Trophoblast cell (in vitro differentiated cells and primary cell): ENCODE measurements around the gene ADAMTSL5.
"Not testable (repeated sequence)": the region's sequence is repeated elsewhere in the genome, so short reads cannot be mapped to it uniquely, and the experiment has no call there.

Experiments
- DNase-seq, 2 donors: peaks; one replicate each; pipeline ENCODE4 v3.0.0-alpha.2; 2016
- H2AFZ ChIP-seq: 2 replicates; pipeline ENCODE4 v1.6.1; 2013; ENCODE audit warnings: low read length, moderate library complexity, mild to moderate bottlenecking; ENCODE audit not compliant: insufficient read depth, poor library complexity
- H2AK5ac ChIP-seq: 2 replicates; pipeline ENCODE4 v1.6.1; 2013; ENCODE audit warnings: mild to moderate bottlenecking, low read length
- H2BK120ac ChIP-seq: 2 replicates; pipeline ENCODE4 v1.6.1; 2013; ENCODE audit warnings: low read length, mild to moderate bottlenecking, moderate library complexity; ENCODE audit not compliant: insufficient read depth, poor library complexity
- H2BK12ac ChIP-seq: 2 replicates; pipeline ENCODE4 v1.6.1; 2013; ENCODE audit warnings: mild to moderate bottlenecking, low read length, moderate library complexity
- H2BK5ac ChIP-seq: 2 replicates; pipeline ENCODE4 v1.6.1; 2013; ENCODE audit warnings: low read length, low read depth, moderate library complexity, mild to moderate bottlenecking; ENCODE audit not compliant: poor library complexity
- H3K14ac ChIP-seq: 2 replicates; pipeline ENCODE4 v1.6.1; 2013; ENCODE audit warnings: mild to moderate bottlenecking, low read length
- H3K18ac ChIP-seq: 2 replicates; pipeline ENCODE4 v1.6.1; 2013; ENCODE audit warnings: mild to moderate bottlenecking, low read length
- H3K23ac ChIP-seq: 2 replicates; pipeline ENCODE4 v1.6.1; 2013; ENCODE audit warnings: low read length
- H3K27ac ChIP-seq: 2 replicates; pipeline ENCODE4 v1.5.1; 2013; ENCODE audit warnings: low read depth, mild to moderate bottlenecking, inconsistent platforms, low read length, moderate library complexity
- H3K27me3 ChIP-seq: 2 replicates; pipeline ENCODE4 v1.6.1; 2013; ENCODE audit warnings: inconsistent platforms, mild to moderate bottlenecking, low read length, moderate library complexity; ENCODE audit not compliant: insufficient read depth
- H3K36me3 ChIP-seq, 2 experiments: 1 replicate in 1 of 2; 2 replicates in 1 of 2; pipeline ENCODE4 v1.6.1; 2013; ENCODE audit warnings: low read length in 2 of 2, mild to moderate bottlenecking in 2 of 2, moderate library complexity in 1 of 2; ENCODE audit not compliant: insufficient read depth in 2 of 2, control insufficient read depth in 1 of 2
- H3K4ac ChIP-seq: 2 replicates; pipeline ENCODE4 v1.6.1; 2013; ENCODE audit warnings: low read depth, mild to moderate bottlenecking, low read length, moderate library complexity
- H3K4me1 ChIP-seq, 2 experiments: 1 replicate in 1 of 2; 2 replicates in 1 of 2; pipeline ENCODE4 v1.6.1; 2013; ENCODE audit warnings: low read length in 2 of 2, mild to moderate bottlenecking in 2 of 2, moderate library complexity in 1 of 2; ENCODE audit not compliant: insufficient read depth in 2 of 2, control insufficient read depth in 1 of 2
- H3K4me2 ChIP-seq: 2 replicates; pipeline ENCODE4 v1.6.1; 2013; ENCODE audit warnings: inconsistent platforms, mild to moderate bottlenecking, low read length, moderate library complexity
- H3K4me3 ChIP-seq: 2 replicates; pipeline ENCODE4 v1.5.1; 2013; ENCODE audit warnings: mild to moderate bottlenecking, low read depth, low read length, inconsistent platforms
- H3K79me1 ChIP-seq: one replicate; pipeline ENCODE4 v1.6.1; 2013; ENCODE audit warnings: low read length
- H3K79me2 ChIP-seq: 2 replicates; pipeline ENCODE4 v1.6.1; 2013; ENCODE audit warnings: low read length, mild to moderate bottlenecking; ENCODE audit not compliant: control insufficient read depth, insufficient read depth, poor library complexity
- H3K9ac ChIP-seq: 2 replicates; pipeline ENCODE4 v1.6.1; 2013; ENCODE audit warnings: mild to moderate bottlenecking, low read length
- H3K9me3 ChIP-seq: 2 replicates; pipeline ENCODE4 v1.6.1; 2013; ENCODE audit warnings: low read depth, mild to moderate bottlenecking, control low read depth, inconsistent platforms, low read length; ENCODE audit not compliant: insufficient read depth
- H4K12ac ChIP-seq: 2 replicates; pipeline ENCODE4 v1.6.1; 2013; ENCODE audit warnings: low read depth, mild to moderate bottlenecking, low read length, moderate library complexity
- H4K8ac ChIP-seq: 2 replicates; pipeline ENCODE4 v1.6.1; 2013; ENCODE audit warnings: low read depth, mild to moderate bottlenecking, low read length, moderate library complexity
- H4K91ac ChIP-seq: one replicate; pipeline ENCODE4 v1.6.1; 2013; ENCODE audit warnings: low read depth, mild to moderate bottlenecking, low read length, moderate library complexity
- WGBS: extraction: QIAGEN DNeasy Blood & Tissue Kit; methylation state at CpG from one replicate; pipeline ENCODE4 v1.1.7; 2013; ENCODE audit warnings: missing lambda C conversion rate; ENCODE audit not compliant: insufficient read length, insufficient coverage; ENCODE audit errors: extremely low coverage; 5-methylcytosine and 5-hydroxymethylcytosine counted together

Gene ADAMTSL5

DNA sequence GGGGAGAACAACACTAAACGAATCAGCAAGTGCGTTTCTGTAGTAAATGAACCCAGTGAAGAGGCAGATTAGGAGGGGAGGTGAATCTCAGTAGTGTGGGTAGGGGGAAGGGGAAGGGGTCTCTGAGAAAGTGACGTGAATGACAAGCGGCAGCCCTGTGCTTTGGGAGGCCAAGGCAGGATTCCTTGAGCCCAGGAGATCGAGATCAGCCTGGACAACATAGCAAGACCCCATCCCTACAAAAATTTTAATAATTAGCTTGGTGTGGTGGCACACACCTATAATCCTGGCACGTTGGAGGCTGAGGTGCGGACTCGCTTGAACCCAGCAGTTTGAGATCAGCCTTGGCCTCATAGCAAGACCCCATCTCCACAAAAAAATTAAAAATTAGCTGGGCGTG is 19.2 kb upstream of the ADAMTSL5 start:
- Histone ChIP-seq H2BK120ac (no peak overlapping the region), H3K4me3 (no peak overlapping the region), H3K9ac (no peak overlapping the region), H3K79me1 (no peaks in the 10 kb centered on the region), H2BK12ac (no peak overlapping the region), H3K4me2 (no peak overlapping the region), H2AFZ (no peak overlapping the region), H2BK5ac (no peak overlapping the region), H3K27ac (no peak overlapping the region), H3K18ac (no peak overlapping the region), H3K4me1 (no peaks in the 10 kb centered on the region), H4K91ac (no peak overlapping the region), H3K23ac (no peak overlapping the region), H2AK5ac (no peak overlapping the region), H3K14ac (no peak overlapping the region), H3K27me3 (no peaks in the 10 kb centered on the region), H4K12ac (no peak overlapping the region), H3K79me2 (no peaks in the 10 kb centered on the region), H3K9me3 (peaks cover 9% of the 10 kb centered on the region), H3K4ac (no peak overlapping the region), H4K8ac (no peak overlapping the region), H3K36me3 (no peaks in the 10 kb centered on the region)
- no CpG with 5 or more reads among the region's 9 CpGs for WGBS
- no peak for DNase-seq

DNA sequence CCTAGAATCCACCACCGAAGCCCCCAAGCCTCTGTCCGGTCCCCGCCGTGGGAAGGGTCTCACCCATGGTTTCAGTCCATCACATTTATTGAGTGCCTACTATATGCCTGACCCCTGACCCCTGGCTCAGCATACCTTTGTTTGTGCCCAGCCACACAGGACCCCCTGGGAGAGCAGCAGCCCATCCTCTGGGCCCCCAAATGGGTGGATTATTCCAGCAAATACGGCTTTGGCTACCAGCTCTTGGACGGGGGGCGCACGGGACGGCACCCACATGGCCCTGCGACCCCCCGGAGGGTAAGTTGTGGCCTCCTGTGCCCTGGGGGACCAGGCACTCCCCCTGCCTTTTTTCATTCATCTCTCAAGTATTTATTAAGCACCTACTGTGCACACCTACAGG is 18.8 kb upstream of the ADAMTSL5 start:
- Histone ChIP-seq H4K91ac (no peak overlapping the region), H3K9ac (no peak overlapping the region)
- no CpG with 5 or more reads among the region's 11 CpGs for WGBS

DNA sequence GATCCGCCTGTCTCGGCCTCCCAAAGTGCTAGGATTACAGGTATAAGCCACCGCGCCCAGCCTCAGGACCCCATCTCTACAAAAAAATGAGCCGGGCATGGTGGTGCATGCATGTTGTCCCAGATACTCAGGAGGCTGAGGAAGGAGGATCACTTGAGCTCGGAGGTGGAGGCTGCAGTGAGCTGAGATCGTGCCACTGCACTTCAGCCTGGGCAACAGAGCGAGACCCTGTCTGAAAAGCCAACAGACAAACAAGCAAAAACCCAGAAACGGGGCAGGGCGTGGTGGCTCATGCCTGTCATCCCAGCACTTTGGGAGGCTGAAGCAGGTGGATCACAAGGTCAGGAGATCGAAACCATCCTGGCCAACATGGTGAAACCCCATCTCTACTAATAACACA is 18.0 kb upstream of the ADAMTSL5 start:
- not testable (repeated sequence) for H3K23ac ChIP-seq, H2BK120ac ChIP-seq, H2AK5ac ChIP-seq, H4K8ac ChIP-seq, H3K79me2 ChIP-seq, H4K91ac ChIP-seq, H2BK5ac ChIP-seq, H3K4me2 ChIP-seq, H3K9ac ChIP-seq, H3K14ac ChIP-seq, H2AFZ ChIP-seq, H3K79me1 ChIP-seq, H3K4me1 ChIP-seq, H2BK12ac ChIP-seq, H3K18ac ChIP-seq, H3K27ac ChIP-seq, H3K27me3 ChIP-seq, H3K4ac ChIP-seq, H3K36me3 ChIP-seq, DNase-seq, H3K4me3 ChIP-seq, H4K12ac ChIP-seq
- H3K9me3 ChIP-seq = peaks cover 10% of the 10 kb centered on the region
- WGBS = no CpG with 5 or more reads among the region's 11 CpGs

More for the DNA sequence above, 18.8 kb upstream of the ADAMTSL5 start:
- Histone ChIP-seq H3K79me1 (no peaks in the 10 kb centered on the region), H3K23ac (no peak overlapping the region), H3K79me2 (no peaks in the 10 kb centered on the region), H3K4me3 (no peak overlapping the region), H3K27ac (no peak overlapping the region), H4K8ac (no peak overlapping the region), H3K36me3 (no peaks in the 10 kb centered on the region), H3K4me1 (no peaks in the 10 kb centered on the region), H3K4ac (no peak overlapping the region), H3K4me2 (no peak overlapping the region), H3K14ac (no peak overlapping the region), H2BK12ac (no peak overlapping the region), H4K12ac (no peak overlapping the region), H2BK5ac (no peak overlapping the region), H3K18ac (no peak overlapping the region), H2AFZ (no peak overlapping the region), H3K27me3 (no peaks in the 10 kb centered on the region), H2BK120ac (no peak overlapping the region), H2AK5ac (no peak overlapping the region), H3K9me3 (peaks cover 11% of the 10 kb centered on the region)
- DNase-seq = no peak

DNA sequence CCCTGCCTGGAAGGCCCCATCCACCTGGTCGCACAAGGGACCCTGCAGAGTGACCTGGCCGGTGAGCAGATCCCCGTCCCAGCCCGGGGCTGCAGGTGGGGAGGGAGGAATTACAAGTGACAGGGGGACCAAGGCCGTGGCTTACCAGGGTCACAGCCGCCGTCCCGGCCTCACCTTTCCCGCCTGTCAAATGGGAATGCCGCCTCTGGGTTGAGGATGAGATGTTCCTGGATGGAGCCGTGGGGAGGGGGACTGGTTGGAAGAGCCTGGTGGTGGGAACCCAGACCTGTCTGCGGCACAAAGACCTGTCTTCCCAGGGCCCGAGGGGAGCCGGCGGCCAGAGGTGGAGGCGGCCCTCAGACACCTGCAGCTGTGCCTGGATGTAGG is 16.6 kb upstream of the ADAMTSL5 start:
- H4K91ac ChIP-seq = no peak overlapping the region
- peaks cover 4% of the 10 kb centered on the region for H3K27me3 ChIP-seq
- H3K18ac ChIP-seq = no peak overlapping the region
- H3K9me3 ChIP-seq = peaks cover 11% of the 10 kb centered on the region
- no peak overlapping the region for H3K4me2 ChIP-seq
- H3K14ac ChIP-seq = no peak overlapping the region
- no peak overlapping the region for H2BK12ac ChIP-seq
- no peaks in the 10 kb centered on the region for H3K36me3 ChIP-seq
- no peak overlapping the region for H2AK5ac ChIP-seq
- no peak overlapping the region for H4K12ac ChIP-seq
- H2BK120ac ChIP-seq = no peak overlapping the region
- no peak overlapping the region for H3K23ac ChIP-seq
- H3K27ac ChIP-seq = no peak overlapping the region
- no peaks in the 10 kb centered on the region for H3K79me2 ChIP-seq
- WGBS = no CpG with 5 or more reads among the region's 16 CpGs
- DNase-seq = no peak
- no peaks in the 10 kb centered on the region for H3K4me1 ChIP-seq
- H3K9ac ChIP-seq = no peak overlapping the region
- no peaks in the 10 kb centered on the region for H3K79me1 ChIP-seq
- H4K8ac ChIP-seq = no peak overlapping the region
- no peak overlapping the region for H2BK5ac ChIP-seq
- no peak overlapping the region for H3K4me3 ChIP-seq
- no peak overlapping the region for H2AFZ ChIP-seq
- H3K4ac ChIP-seq = no peak overlapping the region
